HepG2 (cell line): ENCODE results near the gene SPAG7. TPM values are rescaled to one million over a fixed set of nuclear protein-coding genes. Genes with fewer than 3 reads are reported as not detected.
A peak's percentile ranks its signal among the peaks of the same experiment; 100 is the strongest.

Source experiments
- ARNT ChIP-seq: fragments of 450-650 bp; IDR thresholded peaks from 2 replicates; pipeline ENCODE4 v1.6.1; 2017
- DPF2 ChIP-seq: sonication (generic); formaldehyde crosslinking; IDR thresholded peaks from 2 replicates; pipeline ENCODE4 v1.4.0; 2020; ENCODE audit warnings: mild to moderate bottlenecking, low read depth, missing genetic modification reagents, borderline replicate concordance
- FOSL2 ChIP-seq: sonication (generic); formaldehyde crosslinking; IDR thresholded peaks from 2 replicates; pipeline ENCODE4 v1.4.0; 2020; ENCODE audit warnings: missing genetic modification reagents
- HNRNPUL1 ChIP-seq: fragments of 200-400 bp; formaldehyde crosslinking; IDR thresholded peaks from 2 replicates; pipeline ENCODE4 v1.6.1; 2017; ENCODE audit warnings: low read depth, mild to moderate bottlenecking, low read length, moderate library complexity
- KAT7 ChIP-seq: IDR thresholded peaks from 2 replicates; pipeline ENCODE4 v1.6.1; 2018; ENCODE audit warnings: borderline replicate concordance, missing compliant biosample characterization
- MYC ChIP-seq: sonication (generic); formaldehyde crosslinking; IDR thresholded peaks from 2 replicates; pipeline ENCODE4 v1.9.0; 2021; ENCODE audit warnings: missing genetic modification reagents, borderline replicate concordance
- RARA ChIP-seq: IDR thresholded peaks from 2 replicates; pipeline ENCODE4 v1.6.1; 2016; ENCODE audit warnings: missing genetic modification reagents, missing compliant biosample characterization
- TRIM24 ChIP-seq: sonication (generic); formaldehyde crosslinking; IDR thresholded peaks from 2 replicates; pipeline ENCODE4 v1.8.0; 2022; ENCODE audit warnings: mild to moderate bottlenecking, missing genetic modification reagents
- ZBTB3 ChIP-seq: sonication (generic); formaldehyde crosslinking; IDR thresholded peaks from 2 replicates; pipeline ENCODE4 v1.4.0; 2020; ENCODE audit warnings: low read depth, mild to moderate bottlenecking, moderate library complexity, missing genetic modification reagents, borderline replicate concordance
- ZBTB8A ChIP-seq: sonication (generic); formaldehyde crosslinking; IDR thresholded peaks from 2 replicates; pipeline ENCODE4 v1.4.0; 2020; ENCODE audit warnings: mild to moderate bottlenecking, low read depth, missing genetic modification reagents, borderline replicate concordance
- ZFP62 ChIP-seq: sonication (generic); formaldehyde crosslinking; IDR thresholded peaks from 2 replicates; pipeline ENCODE4 v1.4.0; 2020; ENCODE audit warnings: missing genetic modification reagents
- ZNF225 ChIP-seq: sonication (generic); formaldehyde crosslinking; IDR thresholded peaks from 2 replicates; pipeline ENCODE4 v1.4.0; 2020; ENCODE audit warnings: mild to moderate bottlenecking, missing genetic modification reagents
- ZNF263 ChIP-seq: sonication (generic); formaldehyde crosslinking; IDR thresholded peaks from 2 replicates; pipeline ENCODE4 v1.4.0; 2020; ENCODE audit warnings: missing genetic modification reagents
- ZNF441 ChIP-seq: sonication (generic); formaldehyde crosslinking; IDR thresholded peaks from 2 replicates; pipeline ENCODE4 v1.7.0; 2021; ENCODE audit warnings: missing genetic modification reagents, borderline replicate concordance
- ZNF557 ChIP-seq: sonication (generic); formaldehyde crosslinking; IDR thresholded peaks from 2 replicates; pipeline ENCODE4 v1.4.0; 2020; ENCODE audit warnings: missing genetic modification reagents
- ZNF619 ChIP-seq: sonication (generic); formaldehyde crosslinking; IDR thresholded peaks from 2 replicates; pipeline ENCODE4 v1.4.0; 2020; ENCODE audit warnings: mild to moderate bottlenecking, missing genetic modification reagents
- ZNF768 ChIP-seq: sonication (generic); formaldehyde crosslinking; IDR thresholded peaks from 2 replicates; pipeline ENCODE4 v1.4.0; 2020; ENCODE audit warnings: missing genetic modification reagents
- ZNF891 ChIP-seq: sonication (generic); formaldehyde crosslinking; IDR thresholded peaks from 2 replicates; pipeline ENCODE4 v1.5.0; 2020; ENCODE audit warnings: mild to moderate bottlenecking, missing genetic modification reagents
- polyA plus RNA-seq, 8 experiments: library from polyadenylated mRNA; depleted of rRNA in 3 of 8; stranded (reverse) in 7 of 8; unstranded in 1 of 8; fragments of >200 nt; fragmentation: Illumina TruSeq in 4 of 8; extraction: Trizol in 4 of 8; gene quantifications; 2 replicates each; pipeline versions ENCODE4 v1.2.1 to v1.2.3, GENCODE V29; 2011 to 2016; ENCODE audit warnings: low read depth in 4 of 8, missing spikeins in 1 of 8, mixed read lengths in 1 of 8; ENCODE audit not compliant: insufficient read depth in 1 of 8
- total RNA-seq, 5 experiments: library from RNA; depleted of rRNA; stranded (reverse); fragments of >200 nt; fragmentation: Illumina TruSeq; extraction: Trizol; gene quantifications; 2 replicates each; pipeline ENCODE4 v1.2.3, GENCODE V29; 2016; ENCODE audit warnings: low read depth in 1 of 5
- TF ChIP-seq, protein P1 (sequence below): sonication (generic); formaldehyde crosslinking; conservative IDR thresholded peaks from 2 replicates; pipeline ENCODE4 v1.4.0; 2020; ENCODE audit warnings: missing genetic modification reagents
- TF ChIP-seq, protein P2 (sequence below): sonication (generic); formaldehyde crosslinking; IDR thresholded peaks from 2 replicates; pipeline ENCODE4 v1.4.0; 2020; ENCODE audit warnings: mild to moderate bottlenecking, missing genetic modification reagents
- TF ChIP-seq, protein P3 (sequence below): sonication (generic); formaldehyde crosslinking; IDR thresholded peaks from 2 replicates; pipeline ENCODE4 v1.5.0; 2020; ENCODE audit warnings: missing genetic modification reagents

The SPAG7 gene
- total and polyA plus RNA-seq, 2 of the 13 experiments (the other 11 are each of a cell fraction or from before 2014, with no cell fraction given) = 51.0 to 59.0 TPM

GRCh38 chr17:4986951-4987766, 19.5 kb upstream of the SPAG7 start, which contains the start of gene CAMTA2 (continued):
- TF ChIP-seq, protein P1, sequence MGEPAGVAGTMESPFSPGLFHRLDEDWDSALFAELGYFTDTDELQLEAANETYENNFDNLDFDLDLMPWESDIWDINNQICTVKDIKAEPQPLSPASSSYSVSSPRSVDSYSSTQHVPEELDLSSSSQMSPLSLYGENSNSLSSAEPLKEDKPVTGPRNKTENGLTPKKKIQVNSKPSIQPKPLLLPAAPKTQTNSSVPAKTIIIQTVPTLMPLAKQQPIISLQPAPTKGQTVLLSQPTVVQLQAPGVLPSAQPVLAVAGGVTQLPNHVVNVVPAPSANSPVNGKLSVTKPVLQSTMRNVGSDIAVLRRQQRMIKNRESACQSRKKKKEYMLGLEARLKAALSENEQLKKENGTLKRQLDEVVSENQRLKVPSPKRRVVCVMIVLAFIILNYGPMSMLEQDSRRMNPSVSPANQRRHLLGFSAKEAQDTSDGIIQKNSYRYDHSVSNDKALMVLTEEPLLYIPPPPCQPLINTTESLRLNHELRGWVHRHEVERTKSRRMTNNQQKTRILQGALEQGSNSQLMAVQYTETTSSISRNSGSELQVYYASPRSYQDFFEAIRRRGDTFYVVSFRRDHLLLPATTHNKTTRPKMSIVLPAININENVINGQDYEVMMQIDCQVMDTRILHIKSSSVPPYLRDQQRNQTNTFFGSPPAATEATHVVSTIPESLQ = no peak
- peak; percentile 66 for TF ChIP-seq ZNF263
- peak; percentile 56; the same call in 1 of the 2 replicates for TF ChIP-seq ZNF768 (CRISPR knock-in tag)
- peak; percentile 80; the same call in 1 of the 2 replicates for TF ChIP-seq ZNF891 (CRISPR knock-in tag)
- peak; percentile 81; the same call in 1 of the 2 replicates for TF ChIP-seq KAT7
- TF ChIP-seq TRIM24 (CRISPR knock-in tag) = no peak
- no peak for TF ChIP-seq ZNF619
- TF ChIP-seq FOSL2 (CRISPR knock-in tag) = no peak
- TF ChIP-seq ZNF441 (CRISPR knock-in tag) = 0 out of 2 replicates have a peak, but pooled peaks have one; percentile 38
- TF ChIP-seq ZNF557 = no peak
- TF ChIP-seq HNRNPUL1 = peak; percentile 31; the same call in 1 of the 2 replicates
- peak; percentile 76 for TF ChIP-seq MYC (CRISPR knock-in tag)
- TF ChIP-seq ARNT = no peak
- no peak for TF ChIP-seq DPF2
- TF ChIP-seq, protein P2, sequence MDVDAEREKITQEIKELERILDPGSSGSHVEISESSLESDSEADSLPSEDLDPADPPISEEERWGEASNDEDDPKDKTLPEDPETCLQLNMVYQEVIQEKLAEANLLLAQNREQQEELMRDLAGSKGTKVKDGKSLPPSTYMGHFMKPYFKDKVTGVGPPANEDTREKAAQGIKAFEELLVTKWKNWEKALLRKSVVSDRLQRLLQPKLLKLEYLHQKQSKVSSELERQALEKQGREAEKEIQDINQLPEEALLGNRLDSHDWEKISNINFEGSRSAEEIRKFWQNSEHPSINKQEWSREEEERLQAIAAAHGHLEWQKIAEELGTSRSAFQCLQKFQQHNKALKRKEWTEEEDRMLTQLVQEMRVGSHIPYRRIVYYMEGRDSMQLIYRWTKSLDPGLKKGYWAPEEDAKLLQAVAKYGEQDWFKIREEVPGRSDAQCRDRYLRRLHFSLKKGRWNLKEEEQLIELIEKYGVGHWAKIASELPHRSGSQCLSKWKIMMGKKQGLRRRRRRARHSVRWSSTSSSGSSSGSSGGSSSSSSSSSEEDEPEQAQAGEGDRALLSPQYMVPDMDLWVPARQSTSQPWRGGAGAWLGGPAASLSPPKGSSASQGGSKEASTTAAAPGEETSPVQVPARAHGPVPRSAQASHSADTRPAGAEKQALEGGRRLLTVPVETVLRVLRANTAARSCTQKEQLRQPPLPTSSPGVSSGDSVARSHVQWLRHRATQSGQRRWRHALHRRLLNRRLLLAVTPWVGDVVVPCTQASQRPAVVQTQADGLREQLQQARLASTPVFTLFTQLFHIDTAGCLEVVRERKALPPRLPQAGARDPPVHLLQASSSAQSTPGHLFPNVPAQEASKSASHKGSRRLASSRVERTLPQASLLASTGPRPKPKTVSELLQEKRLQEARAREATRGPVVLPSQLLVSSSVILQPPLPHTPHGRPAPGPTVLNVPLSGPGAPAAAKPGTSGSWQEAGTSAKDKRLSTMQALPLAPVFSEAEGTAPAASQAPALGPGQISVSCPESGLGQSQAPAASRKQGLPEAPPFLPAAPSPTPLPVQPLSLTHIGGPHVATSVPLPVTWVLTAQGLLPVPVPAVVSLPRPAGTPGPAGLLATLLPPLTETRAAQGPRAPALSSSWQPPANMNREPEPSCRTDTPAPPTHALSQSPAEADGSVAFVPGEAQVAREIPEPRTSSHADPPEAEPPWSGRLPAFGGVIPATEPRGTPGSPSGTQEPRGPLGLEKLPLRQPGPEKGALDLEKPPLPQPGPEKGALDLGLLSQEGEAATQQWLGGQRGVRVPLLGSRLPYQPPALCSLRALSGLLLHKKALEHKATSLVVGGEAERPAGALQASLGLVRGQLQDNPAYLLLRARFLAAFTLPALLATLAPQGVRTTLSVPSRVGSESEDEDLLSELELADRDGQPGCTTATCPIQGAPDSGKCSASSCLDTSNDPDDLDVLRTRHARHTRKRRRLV (CRISPR knock-in tag) = no peak
- TF ChIP-seq ZBTB8A (CRISPR knock-in tag) = no peak
- TF ChIP-seq ZNF225 (CRISPR knock-in tag) = no peak; the same call in 1 of the 2 replicates
- no peak for TF ChIP-seq ZBTB3 (CRISPR knock-in tag)
- TF ChIP-seq RARA (CRISPR knock-in tag) = peak; percentile 25; the same call in 1 of the 2 replicates
- no peak for TF ChIP-seq ZFP62
- TF ChIP-seq, protein P3, sequence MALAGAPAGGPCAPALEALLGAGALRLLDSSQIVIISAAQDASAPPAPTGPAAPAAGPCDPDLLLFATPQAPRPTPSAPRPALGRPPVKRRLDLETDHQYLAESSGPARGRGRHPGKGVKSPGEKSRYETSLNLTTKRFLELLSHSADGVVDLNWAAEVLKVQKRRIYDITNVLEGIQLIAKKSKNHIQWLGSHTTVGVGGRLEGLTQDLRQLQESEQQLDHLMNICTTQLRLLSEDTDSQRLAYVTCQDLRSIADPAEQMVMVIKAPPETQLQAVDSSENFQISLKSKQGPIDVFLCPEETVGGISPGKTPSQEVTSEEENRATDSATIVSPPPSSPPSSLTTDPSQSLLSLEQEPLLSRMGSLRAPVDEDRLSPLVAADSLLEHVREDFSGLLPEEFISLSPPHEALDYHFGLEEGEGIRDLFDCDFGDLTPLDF (CRISPR knock-in tag) = no peak
